ENCODE results near the gene RNF135.
"Not testable (repeated sequence)": the region's sequence is repeated elsewhere in the genome, so short reads cannot be mapped to it uniquely, and the experiment has no call there.

RNF135 gene

GRCh38 chr17:30997842-30998241 lies 27.0 kb downstream of the RNF135 start:
- no peak for DNase-seq (ENCODE audit: low read depth in 3 of 3, low spot score in 1 of 3)

DNA sequence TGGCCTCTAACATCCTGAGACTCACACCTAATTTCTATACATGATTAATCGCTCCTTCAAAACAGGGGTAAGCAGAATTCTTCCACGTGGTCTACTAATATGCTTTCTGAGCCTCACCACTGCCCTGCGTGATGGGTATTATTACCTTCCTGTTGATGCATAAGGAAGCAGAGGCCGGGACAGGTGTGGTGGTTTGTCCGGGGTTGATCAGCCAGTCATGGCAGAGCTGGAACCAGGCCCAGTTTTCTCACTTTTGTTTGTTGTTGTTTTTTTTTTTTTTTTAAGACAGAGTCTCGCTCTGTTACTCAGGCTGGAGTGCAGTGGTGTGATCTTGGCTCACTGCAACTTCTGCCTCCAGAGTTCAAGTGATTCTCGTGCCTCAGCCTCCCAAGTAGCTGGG lies 31.2 kb downstream of the RNF135 start:
- DNase-seq (ENCODE audit: low read depth in 3 of 3, low spot score in 1 of 3) = no peak

DNA sequence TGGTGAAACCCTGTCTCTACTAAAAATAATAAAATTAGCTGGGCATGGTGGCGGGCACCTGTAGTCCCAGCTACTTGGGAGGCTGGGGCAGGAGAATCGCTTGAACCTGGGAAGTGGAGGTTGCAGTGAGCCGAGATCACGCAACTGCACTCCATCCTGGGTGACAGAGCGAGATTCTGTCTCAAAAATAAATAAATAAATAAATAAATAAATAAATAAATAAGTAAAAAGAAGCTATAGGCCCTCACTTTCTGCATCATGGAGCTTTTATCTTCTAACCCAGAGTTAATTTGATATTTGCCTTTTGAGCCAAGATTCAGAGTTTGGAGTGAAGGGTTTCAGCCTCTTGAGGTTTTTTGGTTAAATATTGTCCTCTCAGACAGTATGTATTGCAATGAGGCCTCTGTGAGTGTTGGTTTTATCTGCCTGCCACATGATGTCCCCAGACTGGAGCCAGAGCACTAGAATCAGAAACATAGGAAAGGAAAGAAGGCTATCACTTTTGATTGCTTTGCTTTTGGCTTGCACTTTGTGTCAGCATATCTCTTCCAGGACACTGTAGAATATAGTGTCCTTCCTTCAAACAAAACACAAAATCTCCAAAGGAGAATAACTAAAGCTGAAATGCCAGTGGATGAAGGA lies 32.5 kb downstream of the RNF135 start:
- DNase-seq (ENCODE audit: low read depth in 3 of 3, low spot score in 1 of 3) = no peak

- no peak for DNase-seq (ENCODE audit: low read depth in 3 of 3, low spot score in 1 of 3)
Measured at GRCh38 chr17:31004160-31004559, 33.3 kb downstream of the RNF135 start.

GRCh38 chr17:31007695-31008373 lies 37.0 kb downstream of the RNF135 start:
- no peak for DNase-seq (ENCODE audit: low read depth in 3 of 3, low spot score in 1 of 3)

- peak in 2 of 3 donors; percentile 21 to 34 for DNase-seq (ENCODE audit: low read depth in 3 of 3, low spot score in 1 of 3)
Measured at GRCh38 chr17:31008374-31009041, 37.7 kb downstream of the RNF135 start.

DNA sequence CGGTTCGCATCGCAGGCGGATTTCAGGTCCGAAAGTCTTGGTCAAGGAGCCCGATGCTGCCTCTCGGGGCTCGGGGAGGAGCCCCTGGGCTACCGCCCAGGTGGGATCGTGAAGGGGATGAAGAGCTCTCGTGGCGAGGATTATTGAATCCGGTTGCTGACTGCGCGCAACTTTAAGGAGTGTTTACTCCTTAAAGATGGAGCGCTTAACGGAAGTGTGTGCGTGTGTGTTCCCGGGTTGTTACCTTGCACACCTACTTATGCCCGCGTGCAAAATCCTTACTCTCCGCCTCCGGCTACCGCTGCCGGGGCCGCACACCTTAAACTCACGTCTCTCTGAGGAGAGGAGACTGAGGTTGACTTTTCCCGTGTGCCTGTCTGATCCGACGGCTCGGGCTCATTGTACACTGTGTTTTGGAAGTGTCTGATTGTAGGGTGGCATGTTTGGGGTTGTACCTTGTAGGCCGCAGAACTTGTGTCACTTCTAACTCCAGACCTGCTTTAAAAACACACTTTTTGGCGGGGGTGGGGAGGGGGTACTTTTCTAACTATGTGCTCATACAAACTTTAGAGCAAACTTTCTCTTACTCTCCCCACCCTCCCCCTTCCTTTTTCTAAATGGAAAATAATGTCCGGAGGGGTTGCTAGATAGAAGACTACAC lies 38.3 kb downstream of the RNF135 start:
- peak in 1 of 3 donors; percentile 4 for DNase-seq (ENCODE audit: low read depth in 3 of 3, low spot score in 1 of 3)

DNA sequence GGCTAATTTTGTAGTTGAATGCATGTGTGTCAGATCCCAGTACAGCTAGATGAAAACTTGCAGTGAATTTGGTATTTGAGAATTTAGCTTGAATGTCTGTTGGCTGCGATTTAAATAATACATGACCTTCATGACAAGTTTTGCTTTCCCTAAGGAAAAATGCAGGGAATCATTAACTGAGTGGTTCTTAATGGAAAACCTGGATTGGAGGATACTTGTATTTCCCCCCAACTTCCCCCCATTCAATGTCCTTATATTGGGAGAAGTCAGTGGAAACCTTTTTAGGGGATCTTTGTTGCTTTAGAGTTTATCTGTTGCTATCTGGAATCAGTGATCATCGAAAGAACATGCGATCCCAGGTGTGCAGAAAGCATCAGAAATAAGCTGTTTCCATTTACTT lies 39.2 kb downstream of the RNF135 start:
- not testable (repeated sequence) for DNase-seq (ENCODE audit: low read depth in 3 of 3, low spot score in 1 of 3)

- DNase-seq (ENCODE audit: low read depth in 3 of 3, low spot score in 1 of 3) = no peak
Measured at GRCh38 chr17:31013844-31014243, 43.0 kb downstream of the RNF135 start.

GRCh38 chr17:31015639-31016038 lies 44.8 kb downstream of the RNF135 start:
- no peak for DNase-seq (ENCODE audit: low read depth in 3 of 3, low spot score in 1 of 3)

DNA sequence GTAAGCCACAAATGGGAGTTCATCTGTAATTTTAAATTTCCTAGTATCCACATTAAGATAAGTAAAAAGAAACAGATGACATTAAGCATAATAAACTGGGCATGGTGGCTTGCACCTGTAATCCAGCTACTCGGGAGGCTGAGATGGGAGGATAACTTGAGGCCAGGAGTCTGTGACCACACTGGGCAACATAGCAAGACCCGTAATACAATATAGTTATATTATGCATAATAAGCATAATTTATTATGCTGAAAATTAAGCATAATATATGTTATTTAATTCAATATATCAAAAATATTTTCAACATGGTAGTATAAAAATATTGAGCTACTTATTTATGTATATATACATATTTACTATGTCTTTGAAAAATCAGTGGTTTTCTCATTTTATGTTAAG lies 48.2 kb downstream of the RNF135 start:
- no peak for DNase-seq (ENCODE audit: low read depth in 3 of 3, low spot score in 1 of 3)

- DNase-seq (ENCODE audit: low read depth in 3 of 3, low spot score in 1 of 3) = not testable (repeated sequence)
Measured at GRCh38 chr17:31023171-31023570, 52.3 kb downstream of the RNF135 start.

- DNase-seq (ENCODE audit: low read depth in 3 of 3, low spot score in 1 of 3) = no peak
Measured at GRCh38 chr17:31031841-31032240, 61.0 kb downstream of the RNF135 start.

DNA sequence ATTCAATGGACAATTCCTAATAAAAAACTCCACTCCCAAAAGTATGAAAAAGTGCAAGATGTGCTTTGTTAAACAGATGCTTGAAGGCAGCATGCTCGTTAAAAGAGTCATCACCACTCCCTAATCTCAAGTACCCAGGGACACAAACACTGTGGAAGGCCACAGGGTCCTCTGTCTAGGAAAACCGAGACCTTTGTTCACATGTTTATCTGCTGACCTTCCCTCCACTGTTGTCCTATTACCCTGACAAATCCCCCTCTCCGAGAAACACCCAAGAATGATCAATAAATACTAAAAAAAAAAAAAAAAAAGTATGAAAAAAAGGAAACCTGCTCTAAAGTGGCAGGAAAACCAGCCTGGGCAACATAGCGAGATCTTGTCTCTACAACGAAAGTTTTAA lies 64.8 kb downstream of the RNF135 start:
- DNase-seq (ENCODE audit: low read depth in 3 of 3, low spot score in 1 of 3) = not testable (repeated sequence)

DNA sequence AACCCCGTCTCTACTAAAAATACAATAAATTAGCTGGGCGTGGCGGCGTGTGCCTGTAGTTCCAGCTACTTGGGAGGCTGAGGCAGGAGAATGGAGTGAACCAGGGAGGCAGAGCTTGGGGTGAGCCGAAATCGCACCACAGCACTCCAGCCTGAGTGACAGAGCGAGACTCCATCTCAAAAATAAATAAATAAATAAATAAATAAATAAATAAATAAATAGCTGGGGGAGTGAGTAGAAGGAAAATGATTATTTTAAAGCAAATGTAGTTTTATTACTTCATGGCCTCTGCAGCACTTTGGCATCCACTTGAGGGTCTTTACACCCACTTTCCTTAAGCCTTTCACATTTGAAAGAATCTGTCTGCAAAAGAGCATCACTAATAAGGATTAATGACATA lies 70.0 kb downstream of the RNF135 start:
- DNase-seq (ENCODE audit: low read depth in 3 of 3, low spot score in 1 of 3) = not testable (repeated sequence)

GRCh38 chr17:31042378-31042777 lies 71.5 kb downstream of the RNF135 start:
- DNase-seq (ENCODE audit: low read depth in 3 of 3, low spot score in 1 of 3) = not testable (repeated sequence)

DNA sequence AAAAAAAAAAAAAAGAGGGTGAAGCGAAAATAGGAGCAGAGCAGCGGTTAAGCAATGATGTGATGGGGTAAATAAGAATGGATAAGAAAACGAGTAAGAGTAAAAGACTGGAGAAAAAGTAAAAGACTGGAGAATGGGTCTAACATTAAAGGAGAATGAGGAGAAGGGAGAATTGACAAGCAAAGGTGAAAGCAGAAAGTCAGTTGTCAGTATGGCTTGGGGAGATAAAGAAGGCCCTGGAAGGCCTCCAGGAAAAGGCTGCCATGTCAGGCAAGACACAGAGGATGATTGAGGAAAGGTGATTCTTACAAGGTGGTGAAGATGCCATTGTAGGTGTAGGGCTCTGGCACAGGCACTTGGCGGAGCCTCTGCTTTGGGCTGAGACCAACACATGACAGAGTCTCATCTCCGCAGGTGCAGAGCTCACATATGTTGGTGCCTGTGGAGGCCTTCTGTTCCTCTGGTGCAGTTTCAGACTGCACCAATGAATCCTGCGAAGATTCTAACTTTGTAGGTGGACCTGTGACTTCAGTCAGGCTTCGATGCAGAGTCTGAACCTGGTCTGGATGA lies 76.1 kb downstream of the RNF135 start:
- not testable (repeated sequence) for DNase-seq (ENCODE audit: low read depth in 3 of 3, low spot score in 1 of 3)

DNA sequence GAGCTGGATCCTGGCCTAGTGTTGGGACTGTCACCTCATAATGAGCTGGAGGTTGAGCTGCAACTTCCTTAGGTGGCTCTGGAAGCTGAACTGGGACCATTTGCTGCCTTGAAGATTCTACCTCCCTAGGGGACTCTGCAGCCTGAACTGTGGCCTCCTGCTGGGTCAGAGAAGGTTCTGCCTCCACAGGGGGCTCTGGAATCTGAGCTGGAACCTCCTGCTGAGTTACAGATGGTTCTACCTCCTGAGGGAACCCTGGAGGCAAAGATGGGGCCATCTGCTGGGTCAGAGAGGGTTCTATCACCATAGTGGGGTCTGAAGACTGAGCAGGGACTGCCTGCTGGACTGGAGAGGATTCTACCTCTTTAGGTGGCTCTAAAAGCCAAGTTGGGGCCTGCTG lies 77.3 kb downstream of the RNF135 start:
- DNase-seq (ENCODE audit: low read depth in 3 of 3, low spot score in 1 of 3) = no peak

DNA sequence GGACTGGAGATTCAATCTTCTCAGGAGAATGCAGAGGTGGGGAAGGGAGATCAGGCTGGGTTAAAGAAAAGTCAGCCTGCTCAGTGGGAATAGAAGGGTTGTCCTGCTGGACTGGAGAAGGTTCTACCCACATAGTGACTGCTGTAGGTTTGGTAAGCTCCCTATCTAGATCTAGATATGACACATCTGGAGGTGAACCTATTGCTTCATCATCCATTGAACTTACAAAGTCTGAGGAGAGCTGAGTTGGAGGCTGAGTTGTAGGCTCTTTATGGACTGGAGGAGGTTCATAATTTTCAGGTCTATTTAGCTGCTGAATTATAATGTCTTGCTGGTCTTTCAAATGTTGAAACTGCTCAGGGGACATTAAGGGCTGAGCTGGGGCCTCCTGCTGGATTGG lies 77.9 kb downstream of the RNF135 start:
- no peak for DNase-seq (ENCODE audit: low read depth in 3 of 3, low spot score in 1 of 3)

Measured in stimulated activated CD4-positive, alpha-beta T cell treated with anti-CD3 and anti-CD28 coated beads, TNF-alpha, amount 100 ng/mL, for 1 hour (primary cell).